ENCODE measurements around the gene TMEM120A.

Gene TMEM120A

GRCh38 chr7:75957021-75957736 lies 37.2 kb downstream of the TMEM120A start:
- no peak for TF ChIP-seq CSRNP3 (CRISPR knock-in tag; IDR thresholded peaks at IDR 0.05)
- TF ChIP-seq ZNF70 (CRISPR knock-in tag; IDR thresholded peaks at IDR 0.05): no peak
- no peak for TF ChIP-seq PPARA (CRISPR knock-in tag; IDR thresholded peaks at IDR 0.05; ENCODE audit: borderline replicate concordance)
- TF ChIP-seq, protein P1, sequence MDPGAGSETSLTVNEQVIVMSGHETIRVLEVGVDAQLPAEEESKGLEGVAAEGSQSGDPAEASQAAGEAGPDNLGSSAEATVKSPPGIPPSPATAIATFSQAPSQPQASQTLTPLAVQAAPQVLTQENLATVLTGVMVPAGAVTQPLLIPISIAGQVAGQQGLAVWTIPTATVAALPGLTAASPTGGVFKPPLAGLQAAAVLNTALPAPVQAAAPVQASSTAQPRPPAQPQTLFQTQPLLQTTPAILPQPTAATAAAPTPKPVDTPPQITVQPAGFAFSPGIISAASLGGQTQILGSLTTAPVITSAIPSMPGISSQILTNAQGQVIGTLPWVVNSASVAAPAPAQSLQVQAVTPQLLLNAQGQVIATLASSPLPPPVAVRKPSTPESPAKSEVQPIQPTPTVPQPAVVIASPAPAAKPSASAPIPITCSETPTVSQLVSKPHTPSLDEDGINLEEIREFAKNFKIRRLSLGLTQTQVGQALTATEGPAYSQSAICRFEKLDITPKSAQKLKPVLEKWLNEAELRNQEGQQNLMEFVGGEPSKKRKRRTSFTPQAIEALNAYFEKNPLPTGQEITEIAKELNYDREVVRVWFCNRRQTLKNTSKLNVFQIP (CRISPR knock-in tag; IDR thresholded peaks at IDR 0.05; ENCODE audit: borderline replicate concordance, low read depth): no peak
- no peak for TF ChIP-seq CSDC2 (CRISPR knock-in tag; IDR thresholded peaks at IDR 0.05)
- TF ChIP-seq TSHZ2 (CRISPR knock-in tag; IDR thresholded peaks at IDR 0.05): no peak
- TF ChIP-seq RARB (CRISPR knock-in tag; IDR thresholded peaks at IDR 0.05): no peak
- TF ChIP-seq, protein P2, sequence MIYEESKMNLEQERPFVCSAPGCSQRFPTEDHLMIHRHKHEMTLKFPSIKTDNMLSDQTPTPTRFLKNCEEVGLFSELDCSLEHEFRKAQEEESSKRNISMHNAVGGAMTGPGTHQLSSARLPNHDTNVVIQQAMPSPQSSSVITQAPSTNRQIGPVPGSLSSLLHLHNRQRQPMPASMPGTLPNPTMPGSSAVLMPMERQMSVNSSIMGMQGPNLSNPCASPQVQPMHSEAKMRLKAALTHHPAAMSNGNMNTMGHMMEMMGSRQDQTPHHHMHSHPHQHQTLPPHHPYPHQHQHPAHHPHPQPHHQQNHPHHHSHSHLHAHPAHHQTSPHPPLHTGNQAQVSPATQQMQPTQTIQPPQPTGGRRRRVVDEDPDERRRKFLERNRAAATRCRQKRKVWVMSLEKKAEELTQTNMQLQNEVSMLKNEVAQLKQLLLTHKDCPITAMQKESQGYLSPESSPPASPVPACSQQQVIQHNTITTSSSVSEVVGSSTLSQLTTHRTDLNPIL (CRISPR knock-in tag; IDR thresholded peaks at IDR 0.05; ENCODE audit: low read depth): no peak
- TF ChIP-seq OSR1 (CRISPR knock-in tag; IDR thresholded peaks at IDR 0.05): no peak
- no peak for TF ChIP-seq GLIS3 (CRISPR knock-in tag; IDR thresholded peaks at IDR 0.05)
- TF ChIP-seq ZFP30 (CRISPR knock-in tag; IDR thresholded peaks at IDR 0.05): no peak
- TF ChIP-seq ISL1 (CRISPR knock-in tag; IDR thresholded peaks at IDR 0.05): no peak
- no peak for TF ChIP-seq ESRRG (CRISPR knock-in tag; IDR thresholded peaks at IDR 0.05)
- ATAC-seq: no peak

GRCh38 chr7:75955331-75955955 lies 39.0 kb downstream of the TMEM120A start:
- no peak for ATAC-seq
- TF ChIP-seq TSHZ2 (CRISPR knock-in tag; IDR thresholded peaks at IDR 0.05) (no peak), TCF4 (CRISPR knock-in tag; IDR thresholded peaks at IDR 0.05; ENCODE audit: borderline replicate concordance) (no peak), ZC3H10 (CRISPR knock-in tag; IDR thresholded peaks at IDR 0.05) (no peak), TOX (CRISPR knock-in tag; IDR thresholded peaks at IDR 0.05; ENCODE audit: borderline replicate concordance) (no peak), OSR1 (CRISPR knock-in tag; IDR thresholded peaks at IDR 0.05) (no peak), ZNF8 (CRISPR knock-in tag; IDR thresholded peaks at IDR 0.05) (no peak)

GRCh38 chr7:75953931-75954330 lies 40.5 kb downstream of the TMEM120A start:
- ATAC-seq: no peak
- no peak for TF ChIP-seq BACH2 (CRISPR knock-in tag; IDR thresholded peaks at IDR 0.05; ENCODE audit: borderline replicate concordance)
- TF ChIP-seq ZNF8 (CRISPR knock-in tag; IDR thresholded peaks at IDR 0.05): no peak
- TF ChIP-seq ARNTL (CRISPR knock-in tag; IDR thresholded peaks at IDR 0.05; ENCODE audit: borderline replicate concordance, low read depth): no peak
- no peak for TF ChIP-seq ZFP3 (CRISPR knock-in tag; IDR thresholded peaks at IDR 0.05)
- TF ChIP-seq, protein P2 (CRISPR knock-in tag; IDR thresholded peaks at IDR 0.05; ENCODE audit: low read depth): no peak
- TF ChIP-seq ZC3H10 (CRISPR knock-in tag; IDR thresholded peaks at IDR 0.05): no peak
- TF ChIP-seq RARB (CRISPR knock-in tag; IDR thresholded peaks at IDR 0.05): no peak
- TF ChIP-seq ZNF70 (CRISPR knock-in tag; IDR thresholded peaks at IDR 0.05): no peak
- no peak for TF ChIP-seq GLIS3 (CRISPR knock-in tag; IDR thresholded peaks at IDR 0.05)
- TF ChIP-seq PPARA (CRISPR knock-in tag; IDR thresholded peaks at IDR 0.05; ENCODE audit: borderline replicate concordance): no peak
- no peak for TF ChIP-seq SNAI2 (CRISPR knock-in tag; IDR thresholded peaks at IDR 0.05)
- no peak for TF ChIP-seq TOX (CRISPR knock-in tag; IDR thresholded peaks at IDR 0.05; ENCODE audit: borderline replicate concordance)
- no peak for TF ChIP-seq CSRNP3 (CRISPR knock-in tag; IDR thresholded peaks at IDR 0.05)

All from SK-N-SH treated with all-trans-retinoic acid at 6 μM for 48 hours (cell line).